Anterior cingulate cortex (tissue), 58 donors: ENCODE measurements around the gene RAB44.

Experiments used
- DNase-seq, 58 donors: peaks; one replicate each; lab custom pipeline; 2025; lab: John Stamatoyannopoulos, UW

Gene RAB44

DNA sequence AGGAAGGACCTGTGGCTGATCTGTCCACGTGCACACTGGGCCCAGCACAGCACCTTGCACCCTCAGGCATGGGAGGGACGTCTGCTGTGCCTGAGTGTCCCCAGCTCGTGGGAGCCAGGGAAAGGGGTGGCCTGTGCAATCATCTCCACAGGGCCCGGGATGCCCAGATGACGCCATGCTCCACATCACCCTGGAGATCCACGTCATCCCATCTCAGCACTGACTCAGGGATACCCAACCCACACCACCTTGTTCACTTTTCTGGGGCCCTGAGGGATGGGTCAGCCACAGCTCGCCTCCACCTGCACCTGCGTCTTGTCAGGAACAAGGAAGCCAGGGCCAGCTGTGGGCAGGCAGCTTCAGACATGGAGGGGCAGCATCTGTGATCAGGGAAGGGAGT is 48.2 kb downstream of the RAB44 start:
- peak in 1 of 58 donors; percentile 15 for DNase-seq

DNA sequence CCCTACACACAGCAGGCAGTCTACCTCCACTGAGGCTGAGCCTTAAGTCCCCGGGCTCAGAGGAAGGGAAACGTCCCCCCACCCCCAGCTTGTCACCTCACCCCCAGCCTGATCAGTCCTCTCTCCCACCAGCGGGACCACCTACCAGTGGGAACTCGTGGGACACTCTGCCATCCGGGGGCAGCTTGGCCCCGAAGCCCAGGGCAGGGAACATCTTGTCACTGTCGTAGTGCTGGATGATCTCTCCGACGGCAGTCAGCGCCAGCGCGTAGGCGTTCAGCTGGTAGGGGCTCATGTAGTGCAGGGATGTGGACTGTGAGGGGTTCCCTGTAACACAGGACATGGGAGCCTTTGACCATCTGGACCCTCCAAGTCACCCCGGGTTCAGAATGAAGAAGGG is 48.6 kb downstream of the RAB44 start:
- DNase-seq, result peak in 1 of 58 donors; percentile 15

DNA sequence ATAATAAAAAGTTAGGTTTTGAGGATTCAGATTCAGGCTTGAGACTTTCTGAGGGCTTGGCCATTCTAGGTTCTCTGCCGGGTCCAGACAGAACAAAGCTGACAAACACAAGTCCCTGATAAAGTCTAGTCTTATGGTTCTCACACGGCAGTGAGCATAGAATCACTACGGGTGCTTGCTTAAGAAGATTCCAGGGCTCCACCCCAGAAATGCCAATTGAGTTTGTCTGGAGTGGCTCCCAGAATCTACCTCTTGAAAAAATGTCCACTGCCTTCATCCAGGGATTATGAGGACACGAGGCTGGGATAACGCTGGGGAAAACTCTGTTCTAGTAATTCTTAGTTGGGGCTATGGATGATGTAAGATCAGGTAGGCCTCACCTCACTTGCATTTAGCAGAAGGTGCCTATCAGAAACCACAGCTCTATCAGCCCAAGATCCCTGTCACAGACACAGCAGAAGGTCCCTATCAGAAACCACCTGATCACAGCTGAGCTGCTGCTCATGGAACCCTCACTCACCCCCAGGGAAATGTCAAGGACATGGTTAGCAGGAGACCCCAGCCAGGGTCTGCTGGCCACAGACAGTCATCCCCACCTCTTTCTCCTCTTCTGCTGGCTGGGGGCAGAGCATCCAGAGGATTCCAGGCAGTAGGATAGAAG is 52.3 kb downstream of the RAB44 start:
- DNase-seq, result no peak

GRCh38 chr6:36751091-36751490 is 53.5 kb downstream of the RAB44 start:
- no peak for DNase-seq

- DNase-seq, result no peak
Observed at GRCh38 chr6:36751833-36752186, 54.2 kb downstream of the RAB44 start.

DNA sequence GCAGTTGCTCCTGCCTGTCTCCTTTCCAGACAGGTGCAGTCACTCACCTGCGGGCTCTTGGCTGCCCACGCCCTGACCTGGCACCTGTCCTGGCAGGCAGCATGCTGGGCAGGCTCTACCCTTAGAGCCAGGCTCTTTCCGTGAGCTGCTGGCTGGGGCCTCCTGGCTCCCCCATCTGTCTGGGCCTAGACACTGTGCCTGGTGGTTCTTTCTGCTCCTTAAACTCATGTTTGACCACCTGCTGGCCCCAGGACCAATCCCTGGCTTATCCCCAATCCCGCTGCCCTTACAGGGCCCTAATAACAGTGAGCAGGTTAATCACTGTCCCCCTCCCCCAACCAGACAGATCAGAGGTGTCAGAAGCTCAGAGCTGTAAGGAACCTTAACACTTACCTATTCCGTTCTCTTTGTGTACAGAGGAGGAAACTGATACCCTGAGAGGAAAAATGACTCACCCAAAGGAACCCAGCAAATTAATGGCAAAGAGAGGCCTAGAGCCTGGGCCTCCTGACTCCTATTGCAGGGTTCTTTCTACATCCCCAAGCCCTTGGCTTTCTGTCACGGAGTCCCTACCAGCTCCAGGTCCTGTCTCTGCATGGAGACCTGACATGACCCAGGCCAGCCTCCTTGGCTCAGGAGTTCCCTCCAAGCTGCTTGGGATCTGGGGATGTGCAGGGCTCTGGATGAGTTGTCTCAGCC is 54.7 kb downstream of the RAB44 start:
- no peak for DNase-seq

GRCh38 chr6:36752886-36753506 is 55.4 kb downstream of the RAB44 start:
- no peak for DNase-seq

DNA sequence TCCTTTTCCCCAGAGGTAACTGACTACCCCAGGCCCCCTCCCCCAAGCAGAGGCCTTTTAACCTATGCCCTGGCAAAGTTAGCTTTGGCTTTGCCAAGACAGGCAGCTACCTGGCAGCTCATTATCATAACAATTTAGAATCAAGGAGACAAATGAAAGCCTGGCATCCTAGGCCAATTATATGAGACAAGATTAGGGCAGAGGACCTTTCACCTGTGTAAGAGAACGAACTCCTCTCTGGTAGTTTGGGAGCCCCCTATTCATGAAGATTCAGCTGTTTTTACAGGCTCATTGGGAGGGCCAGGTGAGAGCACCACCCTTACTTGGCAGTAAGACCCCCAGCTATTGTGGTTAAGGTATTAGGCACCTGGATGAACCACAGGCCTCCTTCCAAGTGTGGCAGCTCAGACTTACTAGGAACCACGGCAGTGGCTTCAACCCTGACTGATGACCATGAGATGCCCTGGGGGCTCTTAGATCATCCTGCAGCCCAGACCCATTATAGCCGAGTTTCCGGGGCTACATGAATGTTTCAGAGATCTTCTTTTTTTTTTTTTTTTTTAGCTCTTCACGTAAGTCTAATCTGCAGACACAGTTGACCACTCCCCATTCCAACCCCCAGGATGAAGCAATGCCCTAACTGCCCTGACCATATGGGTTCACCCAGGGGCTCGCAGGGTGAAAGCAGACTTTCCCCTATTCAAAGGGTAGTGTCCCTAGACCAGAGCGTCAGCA is 56.2 kb downstream of the RAB44 start:
- no peak for DNase-seq

- no peak for DNase-seq
Observed at GRCh38 chr6:36754582-36755434, 57.2 kb downstream of the RAB44 start.

GRCh38 chr6:36755435-36756348 is 58.1 kb downstream of the RAB44 start:
- no peak for DNase-seq

GRCh38 chr6:36756786-36757185 is 59.2 kb downstream of the RAB44 start:
- DNase-seq, result no peak

GRCh38 chr6:36757206-36757605 is 59.6 kb downstream of the RAB44 start:
- no peak for DNase-seq

DNA sequence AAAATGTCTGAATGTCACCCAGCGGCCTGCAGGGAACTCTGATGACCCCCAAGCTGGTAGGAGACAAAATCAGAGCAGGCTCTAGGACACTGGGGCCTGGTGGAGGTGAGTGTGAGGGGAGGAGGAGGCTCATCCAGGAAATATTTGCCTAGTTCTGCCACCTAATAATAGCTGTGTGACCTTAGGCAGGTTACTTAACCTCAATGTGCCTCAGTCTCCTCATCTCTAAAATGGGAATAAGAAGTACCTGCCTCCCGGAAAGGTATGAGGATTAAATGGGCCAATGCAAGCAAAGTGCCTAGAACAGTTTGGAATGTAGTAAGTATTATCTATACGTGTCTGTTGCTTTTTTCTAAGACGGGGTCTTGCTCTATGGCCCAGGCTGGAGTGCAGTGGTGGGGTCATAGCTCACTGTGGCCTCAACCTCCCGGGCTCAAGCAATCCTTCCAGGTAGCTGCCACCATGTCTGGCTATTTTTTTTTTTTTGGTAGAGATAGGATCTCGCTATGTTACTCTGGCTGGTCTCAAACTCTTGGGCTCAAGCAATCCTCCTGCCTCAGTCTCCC is 60.4 kb downstream of the RAB44 start:
- no peak for DNase-seq

DNA sequence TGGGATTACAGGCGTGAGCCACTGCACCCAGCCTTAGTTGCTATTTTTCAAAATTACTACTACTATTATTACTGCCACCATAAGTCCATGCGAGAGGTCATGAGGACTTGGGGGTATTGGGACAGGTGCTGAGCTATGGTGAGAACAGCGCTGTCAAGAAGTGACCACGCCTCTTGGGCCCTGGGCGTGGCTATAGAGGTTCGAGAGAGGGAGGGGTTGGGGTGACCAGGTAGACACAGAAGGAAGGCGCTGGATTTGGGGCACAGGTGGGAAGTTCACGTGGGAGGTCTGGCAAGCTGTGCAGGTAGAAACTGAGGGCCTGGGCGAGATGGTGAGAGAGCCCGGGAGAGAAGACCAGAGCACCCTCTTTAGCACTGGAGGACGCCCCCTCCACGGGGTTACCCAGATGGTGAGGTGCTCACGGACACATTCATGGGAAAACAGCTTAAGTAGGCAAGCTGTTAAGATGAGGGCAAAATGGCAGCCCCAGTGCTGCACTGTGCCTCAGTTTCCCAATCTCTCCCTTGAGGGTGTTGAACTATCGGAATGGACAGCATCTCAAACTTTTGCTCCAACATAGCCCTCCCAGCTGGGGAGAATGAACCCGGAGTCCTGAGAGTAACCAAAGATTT is 61.0 kb downstream of the RAB44 start:
- DNase-seq, result no peak

GRCh38 chr6:36759148-36759759 is 61.6 kb downstream of the RAB44 start:
- DNase-seq, result peak in 56 of 58 donors; percentile 9 to 84 (median 62)

DNA sequence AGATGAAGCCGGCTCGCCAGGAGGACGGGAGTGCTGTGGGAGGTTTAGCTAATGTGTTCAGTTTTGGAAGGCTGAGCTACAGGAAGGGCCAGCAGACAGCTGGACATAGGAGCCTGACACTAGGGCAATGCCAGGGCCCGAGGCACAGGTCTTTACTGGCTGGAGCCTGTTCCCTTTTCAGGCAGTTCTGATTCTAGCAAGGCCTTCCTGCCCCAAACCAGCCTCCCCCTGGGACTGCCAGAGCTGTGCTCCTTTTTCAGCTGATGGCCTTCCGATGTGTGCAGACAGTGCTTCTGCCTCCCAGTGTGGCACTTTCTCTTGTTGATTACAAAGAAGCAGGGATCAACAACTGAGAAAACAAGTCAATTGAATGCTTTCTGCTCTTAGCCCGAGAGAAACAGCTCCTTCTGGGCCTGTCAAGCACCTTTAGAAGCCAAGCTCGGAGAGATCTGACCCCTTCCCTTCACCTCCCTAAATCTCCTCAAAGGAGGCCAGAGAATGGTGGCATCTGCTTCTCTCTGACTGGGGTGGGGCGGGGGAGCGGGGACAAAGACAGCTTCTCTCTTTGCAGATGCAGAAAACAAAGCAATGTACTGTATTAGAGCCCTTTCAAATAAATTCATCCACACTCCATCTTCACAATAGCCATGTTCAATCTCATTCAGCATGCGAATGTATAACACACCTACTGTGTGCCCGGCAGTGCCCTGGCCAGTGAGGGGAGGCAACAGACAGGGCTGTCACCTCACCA is 63.2 kb downstream of the RAB44 start:
- peak in 44 of 58 donors; percentile 10 to 82 (median 48) for DNase-seq

DNA sequence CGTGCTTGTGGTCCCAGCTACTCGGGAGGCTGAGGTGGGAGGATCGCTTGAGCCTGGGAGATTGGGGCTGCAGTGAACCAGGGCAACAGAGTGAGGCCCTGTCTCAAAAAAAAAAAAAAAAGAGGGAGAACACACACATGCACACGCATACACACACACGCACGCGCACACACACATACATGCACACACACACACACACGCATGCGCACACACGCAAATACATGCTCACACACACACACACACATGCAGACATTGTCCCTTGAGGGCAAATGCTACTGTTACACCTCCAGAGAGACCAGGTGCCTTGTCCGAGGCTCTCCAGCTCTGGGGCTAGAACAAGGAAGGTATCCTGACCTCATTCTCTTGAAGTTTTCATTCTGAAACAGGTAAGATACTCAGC is 64.5 kb downstream of the RAB44 start:
- no peak for DNase-seq
